NCI-H146 treated with DMSO at 0.1 percent for 48 hours (cell line): ENCODE results near the gene TFPI.

Source experiments
- DNase-seq: peaks from one replicate; lab custom pipeline; 2025; ENCODE audit not compliant: unreplicated experiment; lab: John Stamatoyannopoulos, UW

Gene TFPI

GRCh38 chr2:187421519-187421918 lies 132.7 kb downstream of the TFPI start:
- DNase-seq, result no peak

- DNase-seq, result no peak
Observed at GRCh38 chr2:187419808-187420207, 134.4 kb downstream of the TFPI start.

DNA sequence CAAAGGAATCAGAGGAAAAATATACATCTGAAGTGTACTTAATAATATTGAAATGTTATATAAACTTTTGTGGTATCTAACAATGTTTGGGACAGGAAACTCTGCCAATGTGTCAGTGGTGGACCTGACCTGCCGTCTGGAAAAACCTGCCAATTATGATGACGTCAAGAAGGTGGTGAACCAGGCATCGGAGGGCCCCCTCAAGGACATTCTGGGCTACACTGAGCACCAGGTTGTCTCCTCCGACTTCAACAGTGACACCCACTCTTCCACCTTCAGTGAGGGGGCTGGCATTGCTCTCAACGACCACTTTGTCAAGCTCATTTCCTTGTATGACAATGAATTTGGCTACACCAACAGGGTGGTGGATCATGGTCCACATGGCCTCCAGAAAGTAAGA lies 138.8 kb downstream of the TFPI start:
- no peak for DNase-seq
